Common myeloid progenitor, CD34-positive (primary cell): ENCODE data around the gene ANKS6.

Source experiments
- CTCF ChIA-PET: fragments of 350-600 bp; sonication (Branson Sonifier 250); formaldehyde crosslinking; loops from one replicate; lab custom pipeline; 2021; ENCODE audit warnings: antibody characterized with exemption; lab: Charles Lee
- POLR2A ChIA-PET: fragments of 350-600 bp; sonication (Branson Sonifier 250); formaldehyde crosslinking; loops from one replicate; lab custom pipeline; 2021; ENCODE audit warnings: antibody characterized with exemption; lab: Charles Lee
- DNase-seq, 3 donors: peaks; one replicate each; pipeline versions ENCODE4 v3.0.0 to v3.0.0-alpha.2; 2013
- H3K27ac ChIP-seq, 2 experiments: 1 replicate in 1 of 2; 2 replicates in 1 of 2; pipeline ENCODE4 v1.7.0; 2013; ENCODE audit warnings: inconsistent platforms in 2 of 2, low read length in 2 of 2, mild to moderate bottlenecking in 2 of 2, low read depth in 1 of 2, moderate library complexity in 1 of 2; ENCODE audit not compliant: severe bottlenecking in 2 of 2, insufficient read depth in 1 of 2, poor library complexity in 1 of 2
- H3K27me3 ChIP-seq, 5 experiments: replicated peaks in 2 of 5; 1 replicate in 3 of 5; 2 replicates in 2 of 5; pipeline versions ENCODE4 v1.6.1 to v1.7.0; 2013; ENCODE audit warnings: low read length in 4 of 5, mild to moderate bottlenecking in 2 of 5, moderate library complexity in 2 of 5, inconsistent platforms in 1 of 5; ENCODE audit not compliant: insufficient read depth in 5 of 5, control insufficient read depth in 4 of 5
- H3K36me3 ChIP-seq, 4 experiments: 1 replicate in 2 of 4; 2 replicates in 2 of 4; pipeline versions ENCODE4 v1.6.1 to v1.7.0; 2013; ENCODE audit warnings: low read length in 3 of 4, control low read depth in 1 of 4, mild to moderate bottlenecking in 1 of 4; ENCODE audit not compliant: control insufficient read depth in 4 of 4, insufficient read depth in 4 of 4
- H3K4me1 ChIP-seq, 4 experiments: 1 replicate in 3 of 4; 2 replicates in 1 of 4; pipeline versions ENCODE4 v1.6.1 to v1.7.1; 2013; ENCODE audit warnings: low read length in 3 of 4, mild to moderate bottlenecking in 3 of 4, control low read depth in 1 of 4, inconsistent platforms in 1 of 4, moderate library complexity in 1 of 4; ENCODE audit not compliant: control insufficient read depth in 4 of 4, insufficient read depth in 4 of 4; ENCODE audit errors: control extremely low read depth in 1 of 4
- H3K4me3 ChIP-seq, 7 experiments: 1 replicate in 4 of 7; 2 replicates in 3 of 7; pipeline versions ENCODE4 v1.5.1 to v1.7.0; 2013; ENCODE audit warnings: mild to moderate bottlenecking in 7 of 7, low read length in 6 of 7, moderate library complexity in 6 of 7, inconsistent platforms in 2 of 7, low read depth in 2 of 7, control low read depth in 1 of 7; ENCODE audit not compliant: insufficient read depth in 4 of 7, control insufficient read depth in 1 of 7; ENCODE audit errors: extremely low read depth in 1 of 7
- H3K9me3 ChIP-seq, 5 experiments: 1 replicate in 4 of 5; 2 replicates in 1 of 5; pipeline versions ENCODE4 v1.6.1 to v1.7.1; 2013; ENCODE audit warnings: low read length in 4 of 5, mild to moderate bottlenecking in 2 of 5, inconsistent platforms in 1 of 5, low read depth in 1 of 5, moderate library complexity in 1 of 5; ENCODE audit not compliant: control insufficient read depth in 4 of 5, insufficient read depth in 2 of 5; ENCODE audit errors: control extremely low read depth in 1 of 5
- WGBS: methylation state at CpG from one replicate; pipeline ENCODE4 v1.1.5; 2013; ENCODE audit not compliant: insufficient coverage; 5-methylcytosine and 5-hydroxymethylcytosine counted together

ANKS6 gene

GRCh38 chr9:98772364-98773155 is 23.8 kb downstream of the ANKS6 start:
- no peak for DNase-seq
- H3K36me3 ChIP-seq: peaks cover 0 to 51% (median 31%) of the 10 kb centered on the region in 4 experiments
- CTCF ChIA-PET: interaction anchor here (8.6 kb wide), 1 partner anchor 458 kb away, joined by 127 read pairs; no protein-coding TSS in a partner anchor
- 95% methylated on average over 12 of the region's 13 CpGs for WGBS
- H3K4me3 ChIP-seq: no peak overlapping the region
- no peaks in the 10 kb centered on the region for H3K27me3 ChIP-seq
- H3K9me3 ChIP-seq: peaks cover 0 to 2% (median 0%) of the 10 kb centered on the region in 5 experiments
- POLR2A ChIA-PET: no interaction called here
- H3K4me1 ChIP-seq: no peaks in the 10 kb centered on the region
- no peak overlapping the region for H3K27ac ChIP-seq

- Histone ChIP-seq H3K4me3 (no peak overlapping the region), H3K27ac (no peak overlapping the region), H3K27me3 (no peaks in the 10 kb centered on the region), H3K4me1 (no peaks in the 10 kb centered on the region), H3K36me3 (peaks cover 0 to 62% (median 36%) of the 10 kb centered on the region in 4 experiments), H3K9me3 (peaks cover 0 to 2% (median 0%) of the 10 kb centered on the region in 5 experiments)
- WGBS: over 99% methylated on average over 15 of the region's 15 CpGs
- no peak for DNase-seq
- CTCF ChIA-PET: interaction anchor here (1.1 to 8.6 kb wide), 4 partner anchors 8 to 457 kb away, joined by 3 to 127 read pairs (median 10); no protein-coding TSS in a partner anchor
- POLR2A ChIA-PET: no interaction called here
These were observed 25.0 kb downstream of the ANKS6 start for GRCh38 chr9:98771209-98771874.

- H3K4me3 ChIP-seq: no peak overlapping the region
- H3K27ac ChIP-seq: no peak overlapping the region
- peaks cover 0 to 2% (median 0%) of the 10 kb centered on the region in 5 experiments for H3K9me3 ChIP-seq
- ChIA-PET POLR2A (no interaction called here), CTCF (interaction anchor here (1.1 to 1.7 kb wide), 3 partner anchors 9 to 455 kb away, joined by 3 to 12 read pairs (median 8); no protein-coding TSS in a partner anchor)
- no peaks in the 10 kb centered on the region for H3K4me1 ChIP-seq
- peaks cover 0 to 62% (median 36%) of the 10 kb centered on the region in 4 experiments for H3K36me3 ChIP-seq
- H3K27me3 ChIP-seq: no peaks in the 10 kb centered on the region
- DNase-seq: no peak
- WGBS: 99% methylated on average over 10 of the region's 10 CpGs
These were observed 25.6 kb downstream of the ANKS6 start for GRCh38 chr9:98770717-98771116.

GRCh38 chr9:98768344-98768743 is 28.0 kb downstream of the ANKS6 start:
- H3K4me1 ChIP-seq: no peaks in the 10 kb centered on the region
- ChIA-PET POLR2A (no interaction called here), CTCF (no interaction called here)
- WGBS: 98% methylated on average over 8 of the region's 9 CpGs
- H3K36me3 ChIP-seq: peaks cover 0 to 69% (median 36%) of the 10 kb centered on the region in 4 experiments
- H3K9me3 ChIP-seq: peaks cover 0 to 13% (median 0%) of the 10 kb centered on the region in 5 experiments
- no peaks in the 10 kb centered on the region for H3K27me3 ChIP-seq
- no peak for DNase-seq
- no peak overlapping the region for H3K27ac ChIP-seq
- no peak overlapping the region for H3K4me3 ChIP-seq

GRCh38 chr9:98767915-98768314 is 28.4 kb downstream of the ANKS6 start:
- no peak overlapping the region for H3K27ac ChIP-seq
- POLR2A ChIA-PET: no interaction called here
- H3K4me1 ChIP-seq: no peaks in the 10 kb centered on the region
- H3K4me3 ChIP-seq: no peak overlapping the region
- 100% methylated on average over 7 of the region's 7 CpGs for WGBS
- no peaks in the 10 kb centered on the region for H3K27me3 ChIP-seq
- no peak for DNase-seq
- peaks cover 0 to 13% (median 0%) of the 10 kb centered on the region in 5 experiments for H3K9me3 ChIP-seq
- CTCF ChIA-PET: interaction anchor here (1.0 kb wide), 1 partner anchor 452 kb away, joined by 3 read pairs; no protein-coding TSS in a partner anchor
- H3K36me3 ChIP-seq: peaks cover 0 to 65% (median 34%) of the 10 kb centered on the region in 4 experiments

GRCh38 chr9:98767196-98767595 is 29.2 kb downstream of the ANKS6 start:
- WGBS: 100% methylated on average over 1 of the region's 3 CpGs
- no peaks in the 10 kb centered on the region for H3K4me1 ChIP-seq
- no peak for DNase-seq
- CTCF ChIA-PET: interaction anchor here (1.0 to 1.1 kb wide), 2 partner anchors 19 to 451 kb away, joined by 3 read pairs; no protein-coding TSS in a partner anchor
- peaks cover 2 to 61% (median 30%) of the 10 kb centered on the region in 4 experiments for H3K36me3 ChIP-seq
- peaks cover 0 to 13% (median 0%) of the 10 kb centered on the region in 5 experiments for H3K9me3 ChIP-seq
- POLR2A ChIA-PET: no interaction called here
- H3K27me3 ChIP-seq: no peaks in the 10 kb centered on the region
- no peak overlapping the region for H3K4me3 ChIP-seq
- no peak overlapping the region for H3K27ac ChIP-seq
